Measurements from ENCODE around the gene XRCC5. TPM values are rescaled to one million over a fixed set of nuclear protein-coding genes. Genes with fewer than 3 reads are reported as not detected.

Gene XRCC5
- polyA plus RNA-seq, 1 donor from 2014 or later, result 279 TPM

GRCh38 chr2:216210701-216211540 is 101.8 kb downstream of the XRCC5 start:
- Histone ChIP-seq H3K4me2 (ENCODE audit: low read length) (no peak overlapping the region), H3K27me3 (ENCODE audit: insufficient read depth, low read depth, low read length) (no peaks in the 10 kb centered on the region), H3K36me3 (ENCODE audit: insufficient read depth, low read length) (no peaks in the 10 kb centered on the region), H4K20me1 (ENCODE audit: insufficient read depth) (no peaks in the 10 kb centered on the region), H3K9me3 (ENCODE audit: low read length) (no peaks in the 10 kb centered on the region), H3K4me3 (ENCODE audit: low read length) (no peak overlapping the region), H3F3A (ENCODE audit: insufficient read depth, low read length, poor library complexity, severe bottlenecking) (no peaks in the 10 kb centered on the region), H2AFZ (ENCODE audit: low read depth, low read length) (no peak overlapping the region), H3K9me2 (ENCODE audit: insufficient read depth, low read length) (no peaks in the 10 kb centered on the region), H3K79me2 (replicated peaks; ENCODE audit: insufficient read depth, low read length) (no peaks in the 10 kb centered on the region), H3K27ac (ENCODE audit: low read length) (no peak overlapping the region), H3K9ac (ENCODE audit: low read length) (no peak overlapping the region)
- TF ChIP-seq TAF1 (IDR thresholded peaks at IDR 0.05; ENCODE audit: low read depth) (no peak), POLR2AphosphoS5 (IDR thresholded peaks at IDR 0.05) (no peak), RAD21 (conservative IDR thresholded peaks at IDR 0.05) (no peak), EZH2 (IDR thresholded peaks at IDR 0.05; ENCODE audit: borderline replicate concordance, insufficient read depth, low read length, poor library complexity, severe bottlenecking) (no peak), MXI1 (conservative IDR thresholded peaks at IDR 0.05; ENCODE audit: poor library complexity, severe bottlenecking) (no peak), CTCF (IDR thresholded peaks at IDR 0.05; ENCODE audit: poor library complexity, severe bottlenecking) (no peak), EP300 (conservative IDR thresholded peaks at IDR 0.05; ENCODE audit: poor library complexity, severe bottlenecking) (no peak), SMC3 (conservative IDR thresholded peaks at IDR 0.05; ENCODE audit: poor library complexity) (no peak), REST (IDR thresholded peaks at IDR 0.05; ENCODE audit: borderline replicate concordance) (no peak)

GRCh38 chr2:216211614-216212145 is 102.5 kb downstream of the XRCC5 start:
- Histone ChIP-seq H2AFZ (ENCODE audit: low read depth, low read length) (no peak overlapping the region), H3K36me3 (ENCODE audit: insufficient read depth, low read length) (no peaks in the 10 kb centered on the region), H3F3A (ENCODE audit: insufficient read depth, low read length, poor library complexity, severe bottlenecking) (no peaks in the 10 kb centered on the region), H3K4me3 (ENCODE audit: low read length) (no peak overlapping the region), H3K9ac (ENCODE audit: low read length) (no peak overlapping the region), H3K9me2 (ENCODE audit: insufficient read depth, low read length) (no peaks in the 10 kb centered on the region), H3K27ac (ENCODE audit: low read length) (no peak overlapping the region), H3K79me2 (replicated peaks; ENCODE audit: insufficient read depth, low read length) (no peaks in the 10 kb centered on the region), H3K27me3 (ENCODE audit: insufficient read depth, low read depth, low read length) (no peaks in the 10 kb centered on the region), H4K20me1 (ENCODE audit: insufficient read depth) (no peaks in the 10 kb centered on the region), H3K9me3 (ENCODE audit: low read length) (no peaks in the 10 kb centered on the region), H3K4me2 (ENCODE audit: low read length) (no peak overlapping the region)
- TF ChIP-seq EP300 (conservative IDR thresholded peaks at IDR 0.05; ENCODE audit: poor library complexity, severe bottlenecking), result no peak
- TF ChIP-seq RAD21 (conservative IDR thresholded peaks at IDR 0.05), result no peak
- no peak for TF ChIP-seq CTCF (IDR thresholded peaks at IDR 0.05; ENCODE audit: poor library complexity, severe bottlenecking)
- TF ChIP-seq REST (IDR thresholded peaks at IDR 0.05; ENCODE audit: borderline replicate concordance), result no peak
- TF ChIP-seq TAF1 (IDR thresholded peaks at IDR 0.05; ENCODE audit: low read depth), result no peak
- TF ChIP-seq SMC3 (conservative IDR thresholded peaks at IDR 0.05; ENCODE audit: poor library complexity), result no peak
- TF ChIP-seq EZH2 (IDR thresholded peaks at IDR 0.05; ENCODE audit: borderline replicate concordance, insufficient read depth, low read length, poor library complexity, severe bottlenecking), result no peak
- TF ChIP-seq POLR2AphosphoS5 (IDR thresholded peaks at IDR 0.05), result no peak
- no peak for TF ChIP-seq MXI1 (conservative IDR thresholded peaks at IDR 0.05; ENCODE audit: poor library complexity, severe bottlenecking)

All from neural cell (in vitro differentiated cells).